Tibial nerve (tissue), 4 donors: Measurements from ENCODE around the gene CYSLTR2. TPM values are rescaled to one million over a fixed set of nuclear protein-coding genes. Genes with fewer than 3 reads are reported as not detected.

Source experiments
- DNase-seq, 2 donors: peaks; one replicate each; pipeline ENCODE4 v3.0.0-alpha.2; 2019; ENCODE audit warnings: low spot score in 2 of 2
- H3K27ac ChIP-seq, 4 donors: fragments of 200-600 bp; sonication (generic) in 3 of 4; one replicate each; pipeline ENCODE4 v1.5.1; 2017 to 2019; ENCODE audit warnings: mild to moderate bottlenecking in 1 of 4
- H3K27me3 ChIP-seq, 2 donors: fragments of 200-600 bp; sonication (generic) in 1 of 2; one replicate each; pipeline versions ENCODE4 v1.5.1 to v1.6.0; 2017 to 2019
- H3K36me3 ChIP-seq, 3 donors: fragments of 200-600 bp; sonication (generic); one replicate each; pipeline ENCODE4 v1.5.1; 2018 to 2019
- H3K4me1 ChIP-seq, 4 donors: fragments of 200-600 bp; sonication (generic) in 3 of 4; one replicate each; pipeline ENCODE4 v1.5.1; 2017 to 2019
- H3K4me3 ChIP-seq, 4 donors: fragments of 200-600 bp; sonication (generic) in 3 of 4; one replicate each; pipeline ENCODE4 v1.5.1; 2017 to 2019; ENCODE audit warnings: mild to moderate bottlenecking in 1 of 4, moderate library complexity in 1 of 4
- H3K9me3 ChIP-seq, 4 donors: fragments of 200-600 bp; sonication (generic) in 3 of 4; one replicate each; pipeline ENCODE4 v1.5.1; 2017 to 2019
- EP300 ChIP-seq, 2 donors: sonication (generic); formaldehyde crosslinking; IDR thresholded peaks; one replicate each; pipeline ENCODE4 v1.6.1; 2017; ENCODE audit warnings: antibody characterized with exemption in 2 of 2, mild to moderate bottlenecking in 1 of 2
- POLR2A ChIP-seq, 2 donors: fragments of 450-650 bp; IDR thresholded peaks; one replicate each; pipeline ENCODE4 v1.6.1; 2017; ENCODE audit warnings: antibody characterized with exemption in 2 of 2, mild to moderate bottlenecking in 2 of 2, moderate library complexity in 2 of 2
- WGBS, 2 donors: methylation state at CpG; one replicate each; pipeline ENCODE4 v1.1.5; 2018; 5-methylcytosine and 5-hydroxymethylcytosine counted together
- total RNA-seq, 4 donors: library from RNA; depleted of rRNA; stranded (reverse); fragments of >200 nt; gene quantifications; one replicate each; pipeline ENCODE4 v1.1.0, GENCODE V29; 2016
- TF ChIP-seq, protein P1 (sequence below), 5 experiments: fragments of 200-600 bp in 3 of 5; fragments of 450-650 bp in 2 of 5; sonication (generic) in 3 of 5; IDR thresholded peaks; one replicate each; pipeline ENCODE4 v1.5.1; 2016 to 2019; ENCODE audit warnings: antibody characterized with exemption in 5 of 5, mild to moderate bottlenecking in 3 of 5, moderate library complexity in 2 of 5

Gene CYSLTR2, protein sequence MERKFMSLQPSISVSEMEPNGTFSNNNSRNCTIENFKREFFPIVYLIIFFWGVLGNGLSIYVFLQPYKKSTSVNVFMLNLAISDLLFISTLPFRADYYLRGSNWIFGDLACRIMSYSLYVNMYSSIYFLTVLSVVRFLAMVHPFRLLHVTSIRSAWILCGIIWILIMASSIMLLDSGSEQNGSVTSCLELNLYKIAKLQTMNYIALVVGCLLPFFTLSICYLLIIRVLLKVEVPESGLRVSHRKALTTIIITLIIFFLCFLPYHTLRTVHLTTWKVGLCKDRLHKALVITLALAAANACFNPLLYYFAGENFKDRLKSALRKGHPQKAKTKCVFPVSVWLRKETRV
- under 1 TPM in 1 of 4 donors, not detected in 3; 0.22 TPM for total RNA-seq

DNA sequence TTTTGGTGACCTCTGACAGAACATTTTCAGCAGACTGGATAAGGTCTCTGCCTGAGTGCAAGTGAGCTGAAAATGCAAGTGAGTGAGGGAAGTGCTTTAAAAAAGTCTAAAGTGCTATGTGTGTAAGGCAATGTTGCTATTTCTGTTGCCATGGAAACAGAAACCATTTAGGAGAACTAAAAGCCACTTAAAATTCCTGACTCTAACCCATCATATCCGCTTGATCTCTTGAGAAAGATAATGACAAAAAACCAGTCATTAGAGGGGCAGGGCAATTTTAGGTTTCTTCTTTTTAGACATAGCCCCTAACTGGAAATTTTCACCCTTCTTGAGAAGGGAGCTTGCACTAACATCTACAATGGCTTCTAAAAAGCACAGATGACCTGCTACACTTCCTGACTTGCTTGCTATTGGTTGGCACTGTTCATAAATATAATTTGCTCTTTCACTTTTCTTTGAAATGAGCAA lies at the start of gene CYSLTR2:
TSS of gene CYSLTR2 (plus strand) at position 458 of the 468 bp plus-strand sequence. CDS start 52,889 bp downstream, outside the sequence.
- WGBS, 2 donors: 11 to 17% methylated on average over 1 of the region's 1 CpG
- peak within 1 kb of the TSS in 1 of 4 donors; percentile 4 for H3K4me3 ChIP-seq
- H3K27ac ChIP-seq: peak within 1 kb of the TSS in 2 of 4 donors; percentile 52 to 55

DNA sequence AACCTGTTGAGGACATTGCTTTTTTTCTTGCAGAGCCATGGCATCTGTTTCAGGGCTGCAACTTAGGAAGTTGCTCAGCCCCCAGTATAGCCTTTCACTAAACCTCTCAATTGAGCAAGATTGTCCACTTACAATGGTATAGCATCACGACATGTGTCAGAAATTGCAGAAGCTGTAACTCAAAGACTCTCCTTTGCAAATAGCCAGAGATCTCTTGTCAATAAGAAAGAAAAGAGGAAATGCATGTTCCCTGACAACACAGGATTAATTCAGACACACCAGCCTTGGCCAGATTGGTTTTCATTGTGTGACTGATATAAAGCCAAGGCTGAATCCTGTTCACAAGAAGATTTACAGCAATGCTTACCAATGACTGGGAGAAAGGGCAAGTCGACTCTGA lies 38.7 kb upstream of the CYSLTR2 start:
- Histone ChIP-seq H3K36me3 (no peaks in the 10 kb centered on the region), H3K27me3 (no peaks in the 10 kb centered on the region), H3K4me3 (no peak overlapping the region), H3K27ac (no peak overlapping the region), H3K4me1 (no peaks in the 10 kb centered on the region), H3K9me3 (peaks cover 0 to 9% (median 0%) of the 10 kb centered on the region in 4 donors)
- no peak for DNase-seq
- 39 to 55% methylated on average over 2 of the region's 2 CpGs for WGBS, 2 donors
- TF ChIP-seq, protein P1, sequence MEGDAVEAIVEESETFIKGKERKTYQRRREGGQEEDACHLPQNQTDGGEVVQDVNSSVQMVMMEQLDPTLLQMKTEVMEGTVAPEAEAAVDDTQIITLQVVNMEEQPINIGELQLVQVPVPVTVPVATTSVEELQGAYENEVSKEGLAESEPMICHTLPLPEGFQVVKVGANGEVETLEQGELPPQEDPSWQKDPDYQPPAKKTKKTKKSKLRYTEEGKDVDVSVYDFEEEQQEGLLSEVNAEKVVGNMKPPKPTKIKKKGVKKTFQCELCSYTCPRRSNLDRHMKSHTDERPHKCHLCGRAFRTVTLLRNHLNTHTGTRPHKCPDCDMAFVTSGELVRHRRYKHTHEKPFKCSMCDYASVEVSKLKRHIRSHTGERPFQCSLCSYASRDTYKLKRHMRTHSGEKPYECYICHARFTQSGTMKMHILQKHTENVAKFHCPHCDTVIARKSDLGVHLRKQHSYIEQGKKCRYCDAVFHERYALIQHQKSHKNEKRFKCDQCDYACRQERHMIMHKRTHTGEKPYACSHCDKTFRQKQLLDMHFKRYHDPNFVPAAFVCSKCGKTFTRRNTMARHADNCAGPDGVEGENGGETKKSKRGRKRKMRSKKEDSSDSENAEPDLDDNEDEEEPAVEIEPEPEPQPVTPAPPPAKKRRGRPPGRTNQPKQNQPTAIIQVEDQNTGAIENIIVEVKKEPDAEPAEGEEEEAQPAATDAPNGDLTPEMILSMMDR (IDR thresholded peaks at IDR 0.05): no peak
- TF ChIP-seq POLR2A (IDR thresholded peaks at IDR 0.05) (no peak), EP300 (IDR thresholded peaks at IDR 0.05) (no peak)

More for the DNA sequence above, at the start of gene CYSLTR2:
- TF ChIP-seq, protein P1 (IDR thresholded peaks at IDR 0.05): no peak
- TF ChIP-seq POLR2A (IDR thresholded peaks at IDR 0.05) (no peak), EP300 (IDR thresholded peaks at IDR 0.05) (no peak)
- DNase-seq: no peak
- H3K4me1 ChIP-seq: peaks cover 0 to 28% (median 12%) of the 10 kb centered on the region in 4 donors
- H3K36me3 ChIP-seq: no peaks in the 10 kb centered on the region
- H3K9me3 ChIP-seq: no peaks in the 10 kb centered on the region
- no peaks in the 10 kb centered on the region for H3K27me3 ChIP-seq

DNA sequence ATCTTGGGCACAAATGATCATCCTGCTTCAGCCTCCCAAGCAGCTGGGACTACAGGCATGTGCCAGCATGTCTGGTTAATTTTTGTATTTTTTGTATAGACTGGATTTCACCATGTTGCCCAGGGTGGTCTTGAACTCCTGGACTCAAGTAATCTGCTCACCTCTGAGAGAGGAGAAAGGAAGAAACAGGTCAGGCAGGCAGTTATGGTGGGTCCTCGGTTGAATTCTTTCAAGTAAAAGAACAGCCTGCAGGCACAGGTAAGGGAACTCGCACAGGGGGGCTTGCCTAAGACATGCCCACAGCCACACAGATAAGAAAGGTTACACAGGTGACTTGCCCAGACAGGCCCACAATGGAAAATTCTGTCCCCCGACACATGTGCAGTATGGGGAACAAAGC lies 34.8 kb upstream of the CYSLTR2 start:
- no peak for DNase-seq
- H3K4me3 ChIP-seq: no peak overlapping the region
- H3K36me3 ChIP-seq: no peaks in the 10 kb centered on the region
- H3K4me1 ChIP-seq: peaks cover 0 to 3% (median 0%) of the 10 kb centered on the region in 4 donors
- H3K9me3 ChIP-seq: peaks cover 0 to 20% (median 0%) of the 10 kb centered on the region in 4 donors
- no peak overlapping the region for H3K27ac ChIP-seq
- no peaks in the 10 kb centered on the region for H3K27me3 ChIP-seq
- WGBS, 2 donors: 91 to 93% methylated on average over 3 of the region's 3 CpGs
- TF ChIP-seq EP300 (IDR thresholded peaks at IDR 0.05) (no peak), POLR2A (IDR thresholded peaks at IDR 0.05) (no peak)
- TF ChIP-seq, protein P1 (IDR thresholded peaks at IDR 0.05): no peak

DNA sequence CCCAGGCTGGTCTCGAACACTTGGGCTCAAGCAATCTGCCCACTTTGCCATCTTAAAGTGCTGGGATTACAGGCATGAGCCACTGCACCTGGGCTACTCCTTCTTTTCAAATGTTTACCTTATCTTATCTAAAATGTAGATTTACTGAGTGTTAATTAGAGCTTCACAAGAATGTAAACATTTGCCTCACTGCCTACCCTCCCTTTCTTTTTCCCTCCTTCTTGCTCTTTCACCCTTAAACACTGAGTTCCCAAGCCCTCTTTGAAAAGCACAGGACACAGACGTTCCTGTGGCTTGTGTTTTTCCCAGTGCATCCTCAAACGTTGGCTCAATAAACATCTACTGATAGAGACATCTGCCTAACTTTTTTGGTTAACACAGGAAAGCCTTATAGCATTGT lies 32.7 kb upstream of the CYSLTR2 start:
- Histone ChIP-seq H3K9me3 (peaks cover 0 to 20% (median 0%) of the 10 kb centered on the region in 4 donors), H3K4me3 (no peak overlapping the region), H3K27me3 (no peaks in the 10 kb centered on the region), H3K4me1 (peaks cover 0 to 22% (median 5%) of the 10 kb centered on the region in 4 donors), H3K36me3 (no peaks in the 10 kb centered on the region), H3K27ac (no peak overlapping the region)
- WGBS, 2 donors: 68 to 78% methylated on average over 3 of the region's 3 CpGs
- DNase-seq: no peak
- TF ChIP-seq POLR2A (IDR thresholded peaks at IDR 0.05): no peak
- TF ChIP-seq, protein P1 (IDR thresholded peaks at IDR 0.05): no peak
- no peak for TF ChIP-seq EP300 (IDR thresholded peaks at IDR 0.05)

DNA sequence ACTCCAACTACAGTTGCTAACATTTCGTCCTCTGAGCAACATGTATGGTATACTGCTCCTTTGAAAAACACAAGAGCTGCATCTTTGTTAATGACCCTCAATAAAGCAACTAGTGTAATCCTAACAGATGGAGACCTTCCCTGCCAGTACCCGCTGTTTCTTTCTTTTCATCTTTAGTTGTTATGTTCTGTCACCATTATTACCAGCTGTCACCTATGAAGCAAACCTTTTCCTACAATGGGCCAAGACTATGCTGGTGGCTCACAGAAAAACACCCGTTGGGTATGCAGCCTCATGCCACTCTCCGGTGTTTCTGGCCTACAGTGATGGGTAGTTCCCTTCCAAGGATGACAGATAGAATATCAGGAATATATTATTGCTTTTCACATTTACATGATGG lies 29.7 kb upstream of the CYSLTR2 start:
- 78 to 96% methylated on average over 4 of the region's 4 CpGs for WGBS, 2 donors
- peaks cover 0 to 15% (median 0%) of the 10 kb centered on the region in 4 donors for H3K9me3 ChIP-seq
- TF ChIP-seq, protein P1 (IDR thresholded peaks at IDR 0.05): no peak
- TF ChIP-seq POLR2A (IDR thresholded peaks at IDR 0.05) (no peak), EP300 (IDR thresholded peaks at IDR 0.05) (no peak)
- peak overlapping the region in 2 of 4 donors; percentile 51 to 68 for H3K27ac ChIP-seq
- no peak overlapping the region for H3K4me3 ChIP-seq
- H3K36me3 ChIP-seq: no peaks in the 10 kb centered on the region
- H3K4me1 ChIP-seq: peaks cover 0 to 36% (median 9%) of the 10 kb centered on the region in 4 donors
- H3K27me3 ChIP-seq: no peaks in the 10 kb centered on the region
- DNase-seq: no peak
